Gastrocnemius medialis (tissue), 4 donors: ENCODE data around the gene TOMM6. TPM values are rescaled to one million over a fixed set of nuclear protein-coding genes. Genes with fewer than 3 reads are reported as not detected.

Experiments used
- ATAC-seq, 2 donors: fragments of 150-250 bp; one replicate each; pipeline ENCODE4 v1.9.1; 2016
- DNase-seq, 2 donors: peaks; one replicate each; pipeline ENCODE4 v3.0.0-alpha.2; 2019
- H3K27ac ChIP-seq, 4 donors: fragments of 200-600 bp; sonication (generic); 1 replicate in 1 of 4; 2 replicates in 3 of 4; pipeline ENCODE4 v1.5.1; 2016 to 2018; ENCODE audit warnings: mild to moderate bottlenecking in 2 of 4, moderate library complexity in 1 of 4
- H3K27me3 ChIP-seq, 3 donors: fragments of 200-600 bp; sonication (generic) in 2 of 3; 1 replicate in 1 of 3; 2 replicates in 2 of 3; pipeline versions ENCODE4 v1.5.1 to v1.6.0; 2016 to 2019; ENCODE audit warnings: mild to moderate bottlenecking in 1 of 3, moderate library complexity in 1 of 3
- H3K36me3 ChIP-seq, 2 donors: fragments of 200-600 bp; sonication (generic) in 1 of 2; one replicate each; pipeline ENCODE4 v1.5.1; 2017 to 2018
- H3K4me1 ChIP-seq, 2 donors: fragments of 200-600 bp; sonication (generic) in 1 of 2; one replicate each; pipeline ENCODE4 v1.5.1; 2016 to 2017; ENCODE audit warnings: mild to moderate bottlenecking in 2 of 2
- H3K4me3 ChIP-seq, 4 donors: fragments of 200-600 bp; sonication (generic) in 3 of 4; 1 replicate in 1 of 4; 2 replicates in 3 of 4; pipeline ENCODE4 v1.5.1; 2016 to 2019; ENCODE audit warnings: mild to moderate bottlenecking in 2 of 4
- H3K9me3 ChIP-seq, 3 donors: fragments of 200-600 bp; sonication (generic) in 2 of 3; 1 replicate in 1 of 3; 2 replicates in 2 of 3; pipeline ENCODE4 v1.5.1; 2016 to 2019
- CTCF ChIP-seq, 5 experiments: fragments of 450-650 bp in 3 of 5; fragments of 200-600 bp in 2 of 5; sonication (generic) in 2 of 5; IDR thresholded peaks in 4 of 5; conservative IDR thresholded peaks in 1 of 5; 1 replicate in 4 of 5; 2 replicates in 1 of 5; pipeline ENCODE4 v1.5.1; 2016 to 2019; ENCODE audit warnings: antibody characterized with exemption in 5 of 5, mild to moderate bottlenecking in 3 of 5, moderate library complexity in 3 of 5
- POLR2A ChIP-seq, 2 donors: fragments of 450-650 bp; IDR thresholded peaks; one replicate each; pipeline ENCODE4 v1.6.1; 2017; ENCODE audit warnings: antibody characterized with exemption in 2 of 2, mild to moderate bottlenecking in 2 of 2, moderate library complexity in 2 of 2
- in situ Hi-C, 4 donors: fragments of 200-750 bp; cut with MboI; loops; one replicate each; pipeline versions ENCODE4 v1.15.0 to v1.8.0; 2017; ENCODE audit warnings: low sequenced_read_pairs in 4 of 4
- intact Hi-C: fragments of 100-400 bp; cut with DNase I; formaldehyde crosslinking; loops from one replicate; pipeline ENCODE4 v1.15.1; 2023; ENCODE audit warnings: low total_unique reads
- total RNA-seq, 4 donors: library from RNA; depleted of rRNA; stranded (reverse); fragments of >200 nt; gene quantifications; one replicate each; pipeline versions ENCODE4 v1.1.0 to v1.2.3, GENCODE V29; 2016

Gene TOMM6
- total RNA-seq, 4 donors from 2014 or later = 152 to 186 (median 166) TPM

DNA sequence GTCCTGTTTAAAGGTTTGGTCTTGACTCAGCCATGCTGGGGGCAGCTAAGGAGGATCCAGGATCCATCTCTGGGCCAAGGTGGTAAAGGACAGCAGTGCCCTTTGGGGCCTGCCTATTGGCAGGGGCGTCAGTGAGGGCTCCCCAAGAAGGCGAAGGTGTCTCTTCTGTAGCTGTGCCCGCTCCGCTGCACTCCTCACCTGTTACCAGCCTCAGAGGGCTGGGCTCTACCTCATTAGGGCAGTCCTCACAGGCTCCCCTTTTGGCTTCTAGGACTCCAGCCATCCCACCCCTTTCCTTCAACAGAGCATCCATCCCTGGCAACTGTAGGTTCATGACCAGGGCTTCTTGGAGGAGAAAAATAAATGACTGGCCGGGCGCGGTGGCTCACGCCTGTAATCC lies 18.1 kb upstream of the TOMM6 start:
- Histone ChIP-seq H3K27ac (no peak overlapping the region), H3K9me3 (no peaks in the 10 kb centered on the region), H3K27me3 (no peaks in the 10 kb centered on the region), H3K36me3 (peaks cover 0 to 39% of the 10 kb centered on the region in 2 donors), H3K4me1 (no peaks in the 10 kb centered on the region), H3K4me3 (no peak overlapping the region)
- ATAC-seq = no peak
- intact Hi-C loops = no loop called here
- in situ Hi-C loops = loop anchor here in 1 of 4 donors (25.0 kb wide), 1 partner anchor 157 kb away; no protein-coding TSS in a partner anchor
- TF ChIP-seq CTCF (IDR thresholded peaks at IDR 0.05 in 4 of 5, conservative IDR thresholded peaks at IDR 0.05 in 1 of 5) = no peak
- no peak for TF ChIP-seq POLR2A (IDR thresholded peaks at IDR 0.05)
- no peak for DNase-seq

GRCh38 chr6:41770381-41771057 lies 17.0 kb upstream of the TOMM6 start:
- intact Hi-C loops (loop anchor here (10.0 kb wide), 1 partner anchor 406 kb away; no protein-coding TSS in a partner anchor), in situ Hi-C loops (loop anchor here in 3 of 4 donors (10.0 to 25.0 kb wide), 3 partner anchors 158 to 176 kb away; no protein-coding TSS in a partner anchor)
- no peak overlapping the region for H3K4me3 ChIP-seq
- H3K9me3 ChIP-seq = no peaks in the 10 kb centered on the region
- H3K36me3 ChIP-seq = peaks cover 0 to 50% of the 10 kb centered on the region in 2 donors
- H3K4me1 ChIP-seq = no peaks in the 10 kb centered on the region
- no peaks in the 10 kb centered on the region for H3K27me3 ChIP-seq
- no peak overlapping the region for H3K27ac ChIP-seq
- TF ChIP-seq CTCF (IDR thresholded peaks at IDR 0.05 in 4 of 5, conservative IDR thresholded peaks at IDR 0.05 in 1 of 5) (no peak), POLR2A (IDR thresholded peaks at IDR 0.05) (no peak)
- DNase-seq (no peak), ATAC-seq (no peak)

- H3K27ac ChIP-seq = no peak overlapping the region
- H3K4me1 ChIP-seq = no peaks in the 10 kb centered on the region
- no peak for DNase-seq
- TF ChIP-seq POLR2A (IDR thresholded peaks at IDR 0.05) (no peak), CTCF (IDR thresholded peaks at IDR 0.05 in 4 of 5, conservative IDR thresholded peaks at IDR 0.05 in 1 of 5) (no peak)
- ATAC-seq = no peak
- no peaks in the 10 kb centered on the region for H3K9me3 ChIP-seq
- in situ Hi-C loops (loop anchor here in 3 of 4 donors (10.0 to 25.0 kb wide), 3 partner anchors 159 to 177 kb away; no protein-coding TSS in a partner anchor), intact Hi-C loops (loop anchor here (10.0 kb wide), 1 partner anchor 407 kb away; no protein-coding TSS in a partner anchor)
- no peaks in the 10 kb centered on the region for H3K27me3 ChIP-seq
- H3K36me3 ChIP-seq = peaks cover 0 to 57% of the 10 kb centered on the region in 2 donors
- H3K4me3 ChIP-seq = no peak overlapping the region
Observed at GRCh38 chr6:41771058-41771983, 16.2 kb upstream of the TOMM6 start.

- ATAC-seq (no peak), DNase-seq (no peak)
- Histone ChIP-seq H3K4me3 (no peak overlapping the region), H3K27ac (no peak overlapping the region), H3K27me3 (no peaks in the 10 kb centered on the region), H3K4me1 (peaks cover 6 to 12% of the 10 kb centered on the region in 2 donors), H3K36me3 (peaks cover 0 to 69% of the 10 kb centered on the region in 2 donors), H3K9me3 (no peaks in the 10 kb centered on the region)
- in situ Hi-C loops (loop anchor here in 3 of 4 donors (10.0 to 25.0 kb wide), 3 partner anchors 163 to 180 kb away; no protein-coding TSS in a partner anchor), intact Hi-C loops (loop anchor here (5.0 to 10.0 kb wide), 4 partner anchors 93 to 410 kb away; partner anchors contain the start of gene FOXP4)
- TF ChIP-seq POLR2A (IDR thresholded peaks at IDR 0.05) = no peak
- no peak for TF ChIP-seq CTCF (IDR thresholded peaks at IDR 0.05 in 4 of 5, conservative IDR thresholded peaks at IDR 0.05 in 1 of 5)
Observed at GRCh38 chr6:41774841-41775240, 12.7 kb upstream of the TOMM6 start.
